8988T (cell line): ENCODE data around the gene VANGL2.

Experiments
- DNase-seq: peaks from one replicate; pipeline ENCODE4 v3.0.0; 2011

Gene VANGL2

GRCh38 chr1:160407839-160408801 is 7.8 kb downstream of the VANGL2 start:
- DNase-seq: no peak

DNA sequence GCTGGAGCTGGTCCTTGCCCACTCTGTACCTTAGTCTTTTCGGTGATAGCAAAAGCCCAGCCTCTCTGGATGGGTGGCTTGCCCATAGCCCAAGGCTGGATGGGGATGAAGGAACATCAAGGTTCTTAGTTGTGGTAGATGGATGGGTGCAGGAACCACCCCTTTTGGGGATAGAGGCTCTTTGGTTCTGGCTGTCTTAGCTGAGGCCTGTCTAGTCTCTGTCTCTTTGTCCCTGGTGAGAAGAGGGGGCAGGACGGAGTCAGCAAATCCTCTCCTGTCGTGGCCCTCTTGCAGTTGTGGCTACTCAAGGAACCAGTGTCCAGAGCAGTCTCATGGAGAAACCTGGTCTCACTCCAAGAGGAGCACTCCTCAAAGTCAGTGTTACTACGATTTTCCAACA is 8.5 kb downstream of the VANGL2 start:
- DNase-seq: no peak

- no peak for DNase-seq
Measured at GRCh38 chr1:160409486-160409885, 9.1 kb downstream of the VANGL2 start.

DNA sequence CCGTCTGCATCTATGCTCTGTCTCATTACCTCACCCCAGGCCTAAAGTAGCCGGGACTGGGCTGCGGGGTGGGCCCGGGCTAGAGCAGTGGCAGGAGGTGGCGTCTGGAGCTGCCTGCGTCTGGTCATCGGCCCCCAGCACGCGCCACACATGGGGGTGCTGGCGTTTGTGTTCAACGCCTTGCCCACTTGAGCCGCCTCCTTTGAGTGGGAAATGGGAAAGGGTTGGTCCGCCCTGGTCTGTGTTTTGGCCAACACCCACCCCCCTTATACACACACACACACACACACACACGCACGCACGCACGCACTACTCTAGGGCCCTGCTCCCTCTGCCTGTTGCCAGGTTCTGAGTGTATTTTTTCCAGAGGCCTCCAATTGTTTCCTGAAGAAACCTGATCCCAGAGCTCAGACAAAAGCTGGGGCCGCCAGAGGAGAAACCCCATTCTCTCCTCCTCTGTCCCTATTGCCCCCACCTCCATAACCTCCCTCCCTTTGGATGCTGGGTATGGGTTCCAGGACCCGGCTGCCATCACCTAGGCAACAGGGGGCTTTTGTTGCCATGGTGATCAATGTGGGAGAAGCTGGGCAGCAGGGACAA is 10.1 kb downstream of the VANGL2 start:
- DNase-seq: no peak

GRCh38 chr1:160411271-160412027 is 11.1 kb downstream of the VANGL2 start:
- DNase-seq: no peak

GRCh38 chr1:160412028-160412362 is 11.6 kb downstream of the VANGL2 start:
- no peak for DNase-seq

- DNase-seq: no peak
Measured at GRCh38 chr1:160413716-160414115, 13.4 kb downstream of the VANGL2 start.

DNA sequence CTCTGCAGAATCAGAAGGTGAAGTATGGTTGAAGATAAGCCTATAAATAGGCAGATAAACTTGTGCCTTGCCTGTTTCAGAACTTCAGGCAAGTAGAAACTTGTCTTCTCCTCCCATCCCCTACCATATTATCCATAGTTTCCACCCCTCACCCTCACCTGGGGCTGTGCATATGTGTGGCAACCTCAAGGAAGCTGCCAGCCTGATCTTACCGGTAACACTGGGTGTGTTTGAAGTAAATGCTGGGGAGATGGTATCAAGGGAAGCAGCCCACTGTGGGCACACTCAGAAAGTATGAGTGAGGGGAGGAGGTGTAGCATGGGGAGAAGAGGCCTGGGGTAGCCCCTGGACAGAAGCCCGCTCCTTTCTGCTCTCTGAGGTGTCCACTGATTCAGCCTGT is 14.5 kb downstream of the VANGL2 start:
- DNase-seq: no peak

GRCh38 chr1:160415696-160416290 is 15.4 kb downstream of the VANGL2 start:
- no peak for DNase-seq

- peak; percentile 70 for DNase-seq
Measured at GRCh38 chr1:160416369-160416768, 16.0 kb downstream of the VANGL2 start.

DNA sequence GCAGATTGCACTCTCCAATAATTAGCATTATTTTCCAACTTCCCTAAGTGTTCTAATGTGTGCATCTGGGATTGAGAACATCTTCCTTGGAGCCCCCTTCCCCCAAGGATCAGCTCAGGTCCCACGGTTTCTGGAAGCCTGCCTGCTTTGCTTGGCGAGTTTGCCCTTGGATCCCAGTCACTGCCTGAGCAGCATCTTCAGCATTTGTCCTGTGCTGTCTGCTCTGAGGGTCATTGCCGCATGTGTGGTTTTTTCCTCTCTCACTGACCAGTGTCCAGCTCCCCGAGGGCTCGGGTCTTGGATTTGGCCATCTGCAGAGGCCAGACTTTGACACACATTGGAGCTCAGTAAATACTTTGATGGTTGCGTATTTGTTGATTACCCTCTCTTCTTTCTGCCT is 18.1 kb downstream of the VANGL2 start:
- no peak for DNase-seq

- DNase-seq: no peak
Measured at GRCh38 chr1:160419150-160419837, 18.9 kb downstream of the VANGL2 start.

DNA sequence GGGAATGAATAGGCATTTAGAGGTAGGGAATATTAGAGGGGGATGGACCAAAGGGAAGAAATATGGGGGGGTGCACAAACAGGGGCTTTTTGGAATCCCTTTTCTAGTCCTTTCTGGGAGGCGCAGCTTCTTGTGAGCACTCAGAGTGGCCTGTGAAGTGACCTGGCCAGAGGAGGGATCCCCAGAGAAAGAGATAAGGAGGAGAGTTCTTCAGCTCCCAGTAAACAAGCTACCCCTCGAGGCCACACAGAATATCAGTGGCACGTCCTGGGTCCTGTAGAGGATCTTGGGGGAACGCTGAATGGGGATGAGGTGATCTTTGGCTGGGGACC is 19.4 kb downstream of the VANGL2 start:
- no peak for DNase-seq

DNA sequence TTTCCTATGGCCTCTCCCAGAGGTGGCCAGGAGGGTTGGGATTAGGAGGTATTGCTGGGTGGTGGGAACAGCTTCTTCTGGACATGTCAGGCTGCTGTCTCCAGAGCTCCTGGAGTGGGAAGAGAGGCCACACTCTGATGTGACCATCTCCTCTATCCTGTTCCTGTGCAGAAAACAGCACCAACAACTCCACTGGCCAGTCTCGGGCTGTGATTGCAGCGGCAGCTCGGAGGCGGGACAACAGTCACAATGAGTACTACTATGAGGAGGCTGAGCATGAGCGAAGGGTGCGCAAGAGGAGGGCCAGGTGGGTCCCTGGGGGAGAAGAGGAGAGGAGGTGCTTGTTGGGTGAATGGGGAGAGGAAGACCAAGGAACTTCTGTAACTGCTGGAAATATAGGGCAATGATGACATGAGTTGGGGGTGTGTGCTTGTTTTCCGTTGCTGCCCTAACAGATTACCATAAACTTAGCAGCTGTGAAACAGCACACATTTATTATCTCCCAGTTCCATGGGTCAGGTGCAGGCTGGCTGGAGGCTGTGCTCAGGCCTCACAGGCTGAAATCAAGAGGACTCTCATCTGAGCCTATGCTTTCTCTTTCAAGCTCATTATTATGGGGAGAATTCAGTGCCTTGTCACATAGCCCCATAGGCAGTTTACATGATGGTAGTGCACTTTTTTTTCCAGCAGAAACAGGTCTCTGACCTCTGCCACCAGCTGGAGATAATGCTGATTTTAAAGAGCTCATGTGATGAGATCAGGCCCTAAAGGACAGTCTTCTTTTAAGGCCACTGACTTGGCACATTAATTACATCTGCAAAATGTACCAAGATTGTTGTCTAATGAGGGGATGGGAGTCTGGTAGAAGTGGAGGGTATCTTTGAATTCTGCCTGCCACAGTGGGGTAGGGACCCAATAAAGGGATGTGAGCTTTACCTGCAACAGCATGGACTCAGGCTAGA is 20.8 kb downstream of the VANGL2 start:
- no peak for DNase-seq

DNA sequence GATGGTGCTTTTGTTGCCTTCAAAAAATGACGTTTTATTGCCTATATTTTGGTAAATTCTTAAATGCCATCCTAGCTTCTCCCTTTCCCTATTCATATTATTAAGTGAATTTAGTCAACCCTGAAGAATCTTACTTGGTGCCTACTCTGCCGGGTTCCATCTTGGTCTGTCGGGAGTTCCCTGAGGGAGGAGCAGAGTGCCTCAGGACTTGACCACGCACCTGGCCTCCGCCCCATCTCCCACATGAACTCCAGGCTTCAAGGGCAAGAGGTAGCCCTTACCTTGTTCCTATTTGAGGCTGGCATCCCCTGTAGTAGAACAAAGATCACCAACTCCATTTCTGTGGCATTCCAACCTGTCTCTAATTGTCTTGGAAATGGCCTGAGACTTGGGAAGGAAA is 21.5 kb downstream of the VANGL2 start:
- no peak for DNase-seq

DNA sequence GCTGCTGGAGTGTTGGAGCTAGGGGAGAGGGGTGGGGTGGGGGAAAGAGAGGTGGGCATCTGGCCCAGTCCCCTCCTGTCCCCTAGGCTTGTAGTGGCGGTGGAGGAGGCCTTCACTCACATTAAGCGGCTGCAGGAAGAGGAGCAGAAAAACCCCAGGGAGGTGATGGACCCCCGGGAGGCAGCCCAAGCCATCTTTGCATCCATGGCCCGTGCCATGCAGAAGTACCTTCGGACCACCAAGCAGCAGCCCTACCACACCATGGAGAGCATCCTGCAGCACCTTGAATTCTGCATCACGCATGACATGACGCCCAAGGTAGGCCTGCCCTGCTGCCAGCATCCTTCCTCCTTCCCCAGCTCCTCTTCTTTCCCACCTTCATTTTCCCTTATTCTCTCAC is 23.6 kb downstream of the VANGL2 start:
- no peak for DNase-seq

DNA sequence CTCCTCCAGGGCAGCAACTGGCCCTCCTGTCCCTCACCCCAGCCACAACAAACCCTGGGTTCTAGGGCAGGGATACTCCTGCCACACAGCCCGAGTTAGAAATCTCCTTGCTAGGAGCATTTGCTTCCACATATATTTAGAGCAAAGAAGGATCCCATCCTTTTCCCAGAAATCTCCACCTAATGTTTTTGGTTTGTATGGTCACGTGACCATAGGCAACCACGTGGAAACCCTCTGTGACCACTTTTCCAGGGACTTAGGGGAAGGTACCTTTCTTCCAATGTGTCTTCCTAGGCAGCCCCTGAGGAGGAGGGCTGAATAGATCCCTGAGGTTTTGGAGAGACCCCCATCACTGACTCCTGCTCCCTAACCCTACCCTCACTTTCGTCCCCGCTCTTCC is 25.5 kb downstream of the VANGL2 start:
- DNase-seq: no peak

GRCh38 chr1:160427625-160428024 is 27.3 kb downstream of the VANGL2 start:
- DNase-seq: no peak

DNA sequence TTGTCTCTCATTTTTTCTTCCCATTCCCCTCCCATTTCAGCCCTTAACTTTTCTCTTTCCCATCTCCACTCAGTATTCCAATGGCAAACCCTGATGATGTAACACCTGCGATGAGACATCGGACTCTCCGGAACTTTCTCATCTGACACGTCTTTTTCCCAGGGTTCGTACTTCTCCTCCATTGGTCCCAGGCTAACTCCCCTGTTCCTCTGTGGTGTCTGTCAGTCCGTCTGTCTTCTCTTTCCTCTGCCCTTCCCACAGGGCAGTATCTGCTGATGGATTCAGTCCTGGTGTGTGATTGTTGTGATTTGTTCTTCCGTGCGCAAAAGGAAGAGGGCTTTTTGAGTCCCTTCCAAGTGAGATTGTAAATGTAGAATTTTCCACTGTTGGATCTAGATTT is 27.7 kb downstream of the VANGL2 start:
- DNase-seq: no peak

DNA sequence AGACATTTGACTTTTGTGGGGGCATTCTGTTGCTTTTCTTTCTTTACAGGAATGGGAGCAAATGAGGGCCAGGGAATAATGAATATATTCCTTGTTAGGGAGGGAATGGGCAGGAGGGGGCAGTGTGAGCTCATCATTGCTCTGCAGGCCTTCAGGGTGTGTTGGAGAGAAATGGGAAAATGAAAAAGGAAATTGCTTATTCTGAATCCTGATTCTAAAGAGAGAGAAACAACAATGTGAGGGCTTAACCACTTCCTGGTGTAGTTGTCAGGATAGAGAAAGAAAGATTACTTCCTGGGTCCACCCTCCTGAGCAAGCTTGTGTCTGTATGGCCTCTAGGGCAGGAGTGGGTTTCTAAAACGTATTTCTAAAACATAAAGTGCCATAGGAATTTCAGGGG is 28.3 kb downstream of the VANGL2 start:
- no peak for DNase-seq

- no peak for DNase-seq
Measured at GRCh38 chr1:160429125-160429561, 28.8 kb downstream of the VANGL2 start.
